GM12891 (cell line): ENCODE data around the gene STXBP2.

ENCODE experiments used
- DNase-seq: peaks from one replicate; pipeline ENCODE4 v3.0.0; 2011; ENCODE audit warnings: low spot score; ENCODE audit not compliant: insufficient read length
- FAIRE-seq: peaks from 2 replicates; lab custom pipeline; 2011; peaks lifted over from hg19 to GRCh38; lab: Jason Lieb, UNC
- PAX5 ChIP-seq: IDR thresholded peaks from 2 replicates; pipeline ENCODE4 v1.6.1; 2011; ENCODE audit warnings: low read length, moderate library complexity, mild to moderate bottlenecking; ENCODE audit not compliant: insufficient read depth, severe bottlenecking
- POLR2A ChIP-seq: IDR thresholded peaks from 2 replicates; pipeline ENCODE4 v1.6.1; 2011; ENCODE audit warnings: low read depth, low read length, control low read depth
- POLR2AphosphoS5 ChIP-seq: IDR thresholded peaks from 2 replicates; pipeline ENCODE4 v1.6.1; 2011; ENCODE audit warnings: low read depth, low read length, control low read depth
- POU2F2 ChIP-seq: IDR thresholded peaks from 2 replicates; pipeline ENCODE4 v1.6.1; 2011; ENCODE audit warnings: low read depth, mild to moderate bottlenecking, control low read depth, low read length, moderate library complexity
- SPI1 ChIP-seq: IDR thresholded peaks from 2 replicates; pipeline ENCODE4 v1.6.1; 2011; ENCODE audit warnings: low read depth, low read length, control low read depth
- TAF1 ChIP-seq: IDR thresholded peaks from 2 replicates; pipeline ENCODE4 v1.6.1; 2011; ENCODE audit warnings: low read depth, low read length, control low read depth

The STXBP2 gene

GRCh38 chr19:7612282-7613274 is 24.3 kb upstream of the STXBP2 start:
- FAIRE-seq (no peak), DNase-seq (no peak)
- TF ChIP-seq TAF1 (no peak), POLR2A (no peak), PAX5 (no peak), POU2F2 (no peak), POLR2AphosphoS5 (no peak), SPI1 (no peak)

- TF ChIP-seq SPI1: no peak
- no peak for TF ChIP-seq TAF1
- no peak for TF ChIP-seq POU2F2
- TF ChIP-seq POLR2AphosphoS5: no peak
- no peak for TF ChIP-seq PAX5
- no peak for TF ChIP-seq POLR2A
- DNase-seq: no peak
Measured at GRCh38 chr19:7614859-7615741, 21.8 kb upstream of the STXBP2 start.

GRCh38 chr19:7617172-7617571 is 19.7 kb upstream of the STXBP2 start:
- FAIRE-seq (no peak), DNase-seq (no peak)
- TF ChIP-seq TAF1 (no peak), PAX5 (no peak), POU2F2 (no peak), POLR2AphosphoS5 (no peak), SPI1 (no peak), POLR2A (no peak)

More at GRCh38 chr19:7614859-7615741, 21.8 kb upstream of the STXBP2 start:
- no peak for FAIRE-seq

GRCh38 chr19:7617735-7618134 is 19.2 kb upstream of the STXBP2 start:
- no peak for FAIRE-seq
- no peak for DNase-seq
- no peak for TF ChIP-seq TAF1
- TF ChIP-seq POLR2A: no peak
- no peak for TF ChIP-seq POLR2AphosphoS5

- no peak for TF ChIP-seq TAF1
- TF ChIP-seq POLR2AphosphoS5: no peak
- TF ChIP-seq POLR2A: no peak
- no peak for TF ChIP-seq PAX5
- TF ChIP-seq POU2F2: no peak
- no peak for TF ChIP-seq SPI1
- DNase-seq (no peak), FAIRE-seq (no peak)
Measured at GRCh38 chr19:7618348-7618747, 18.6 kb upstream of the STXBP2 start.

GRCh38 chr19:7618771-7619510 is 18.0 kb upstream of the STXBP2 start:
- FAIRE-seq: no peak
- TF ChIP-seq POLR2A (no peak), POU2F2 (no peak), SPI1 (no peak), PAX5 (no peak), POLR2AphosphoS5 (no peak), TAF1 (no peak)

GRCh38 chr19:7619671-7620441 is 17.1 kb upstream of the STXBP2 start:
- FAIRE-seq (no peak), DNase-seq (no peak)
- TF ChIP-seq POU2F2: no peak
- TF ChIP-seq SPI1: no peak
- no peak for TF ChIP-seq POLR2AphosphoS5
- TF ChIP-seq PAX5: no peak
- TF ChIP-seq POLR2A: no peak
- TF ChIP-seq TAF1: no peak

More at GRCh38 chr19:7618771-7619510, 18.0 kb upstream of the STXBP2 start:
- no peak for DNase-seq
